Nephron (organoid): ENCODE results near the gene PRDX6.

Experiments
- H3K27ac Mint-ChIP-seq, 3 experiments: 2 replicates each; pipeline ENCODE4 v1.8.0; 2020; ENCODE audit warnings: mixed read lengths in 3 of 3, mild to moderate bottlenecking in 2 of 3, moderate library complexity in 1 of 3
- H3K27me3 Mint-ChIP-seq: 2 replicates; pipeline ENCODE4 v1.8.0; 2021; ENCODE audit warnings: low read depth, mild to moderate bottlenecking, moderate library complexity, mixed read lengths
- H3K36me3 Mint-ChIP-seq: 2 replicates; pipeline ENCODE4 v1.8.0; 2020; ENCODE audit warnings: low read depth, mixed read lengths
- H3K4me1 Mint-ChIP-seq: 2 replicates; pipeline ENCODE4 v1.8.0; 2020; ENCODE audit warnings: mixed read lengths
- H3K4me3 Mint-ChIP-seq, 3 experiments: 2 replicates each; pipeline ENCODE4 v1.8.0; 2020; ENCODE audit warnings: mild to moderate bottlenecking in 3 of 3, mixed read lengths in 3 of 3, moderate library complexity in 2 of 3
- H3K9me3 Mint-ChIP-seq: 2 replicates; pipeline ENCODE4 v1.8.0; 2020; ENCODE audit warnings: mixed read lengths
- CTCF ChIP-seq, 3 experiments: fragments of 200-600 bp; sonication (generic); IDR thresholded peaks; one replicate each; pipeline ENCODE4 v1.5.0; 2021; ENCODE audit warnings: antibody characterized with exemption in 3 of 3; ENCODE audit not compliant: unreplicated experiment in 3 of 3

The PRDX6 gene

GRCh38 chr1:173477286-173478093 lies at the start of gene PRDX6:
Gene PRDX6 (plus strand): TSS chr1:173477335. CDS start chr1:173477398, 63 bp downstream.
- peaks cover 4% of the 10 kb centered on the region for H3K27me3 Mint-ChIP-seq
- peak within 1 kb of the TSS; percentile 83 to 96 (median 94) for H3K27ac Mint-ChIP-seq
- no peak for TF ChIP-seq CTCF (IDR thresholded peaks at IDR 0.05; ENCODE audit: unreplicated experiment in 3 of 3)
- H3K4me1 Mint-ChIP-seq, result peaks cover 66% of the 10 kb centered on the region
- peaks cover 3% of the 10 kb centered on the region for H3K9me3 Mint-ChIP-seq
- H3K4me3 Mint-ChIP-seq, result peak within 1 kb of the TSS; percentile 89 to 97 (median 96)
- peaks cover 34% of the 10 kb centered on the region for H3K36me3 Mint-ChIP-seq

- Mint-ChIP-seq H3K4me3 (peak overlapping the region; percentile 57 to 68 (median 57)), H3K27ac (peak overlapping the region; percentile 89 to 96 (median 96)), H3K36me3 (no peaks in the 10 kb centered on the region), H3K9me3 (no peaks in the 10 kb centered on the region), H3K4me1 (peaks cover 63% of the 10 kb centered on the region), H3K27me3 (no peaks in the 10 kb centered on the region)
- peak; percentile 46 to 58 (median 49) for TF ChIP-seq CTCF (IDR thresholded peaks at IDR 0.05; ENCODE audit: unreplicated experiment in 3 of 3)
These were observed 47.4 kb upstream of the PRDX6 start for GRCh38 chr1:173429471-173430402.

GRCh38 chr1:173430677-173431303 lies 46.3 kb upstream of the PRDX6 start:
- TF ChIP-seq CTCF (IDR thresholded peaks at IDR 0.05; ENCODE audit: unreplicated experiment in 3 of 3), result no peak
- H3K9me3 Mint-ChIP-seq, result no peaks in the 10 kb centered on the region
- H3K27ac Mint-ChIP-seq, result peak overlapping the region; percentile 89 to 96 (median 96)
- peaks cover 53% of the 10 kb centered on the region for H3K4me1 Mint-ChIP-seq
- no peaks in the 10 kb centered on the region for H3K27me3 Mint-ChIP-seq
- H3K4me3 Mint-ChIP-seq, result peak overlapping the region in 1 of 3 experiments; percentile 57
- H3K36me3 Mint-ChIP-seq, result no peaks in the 10 kb centered on the region

- H3K36me3 Mint-ChIP-seq, result no peaks in the 10 kb centered on the region
- H3K27me3 Mint-ChIP-seq, result no peaks in the 10 kb centered on the region
- H3K4me1 Mint-ChIP-seq, result peaks cover 49% of the 10 kb centered on the region
- no peaks in the 10 kb centered on the region for H3K9me3 Mint-ChIP-seq
- H3K4me3 Mint-ChIP-seq, result peak overlapping the region in 1 of 3 experiments; percentile 38
- TF ChIP-seq CTCF (IDR thresholded peaks at IDR 0.05; ENCODE audit: unreplicated experiment in 3 of 3), result peak; percentile 77 to 90 (median 87)
- H3K27ac Mint-ChIP-seq, result peak overlapping the region; percentile 89 to 96 (median 96)
These were observed 45.7 kb upstream of the PRDX6 start for GRCh38 chr1:173431304-173432045.

- Mint-ChIP-seq H3K4me3 (no peak overlapping the region), H3K4me1 (peaks cover 41% of the 10 kb centered on the region), H3K27me3 (no peaks in the 10 kb centered on the region), H3K36me3 (no peaks in the 10 kb centered on the region), H3K9me3 (no peaks in the 10 kb centered on the region), H3K27ac (peak overlapping the region in 1 of 3 experiments; percentile 89)
- TF ChIP-seq CTCF (IDR thresholded peaks at IDR 0.05; ENCODE audit: unreplicated experiment in 3 of 3), result no peak
These were observed 44.8 kb upstream of the PRDX6 start for GRCh38 chr1:173432331-173432730.
